Measurements from ENCODE around the gene RPS29. TPM values are rescaled to one million over a fixed set of nuclear protein-coding genes. Genes with fewer than 3 reads are reported as not detected.

RPS29 gene
- total and polyA plus RNA-seq, 2 of the 13 experiments (the other 11 are each of a cell fraction or from before 2014, with no cell fraction given) = 4,303 to 8,215 TPM

DNA sequence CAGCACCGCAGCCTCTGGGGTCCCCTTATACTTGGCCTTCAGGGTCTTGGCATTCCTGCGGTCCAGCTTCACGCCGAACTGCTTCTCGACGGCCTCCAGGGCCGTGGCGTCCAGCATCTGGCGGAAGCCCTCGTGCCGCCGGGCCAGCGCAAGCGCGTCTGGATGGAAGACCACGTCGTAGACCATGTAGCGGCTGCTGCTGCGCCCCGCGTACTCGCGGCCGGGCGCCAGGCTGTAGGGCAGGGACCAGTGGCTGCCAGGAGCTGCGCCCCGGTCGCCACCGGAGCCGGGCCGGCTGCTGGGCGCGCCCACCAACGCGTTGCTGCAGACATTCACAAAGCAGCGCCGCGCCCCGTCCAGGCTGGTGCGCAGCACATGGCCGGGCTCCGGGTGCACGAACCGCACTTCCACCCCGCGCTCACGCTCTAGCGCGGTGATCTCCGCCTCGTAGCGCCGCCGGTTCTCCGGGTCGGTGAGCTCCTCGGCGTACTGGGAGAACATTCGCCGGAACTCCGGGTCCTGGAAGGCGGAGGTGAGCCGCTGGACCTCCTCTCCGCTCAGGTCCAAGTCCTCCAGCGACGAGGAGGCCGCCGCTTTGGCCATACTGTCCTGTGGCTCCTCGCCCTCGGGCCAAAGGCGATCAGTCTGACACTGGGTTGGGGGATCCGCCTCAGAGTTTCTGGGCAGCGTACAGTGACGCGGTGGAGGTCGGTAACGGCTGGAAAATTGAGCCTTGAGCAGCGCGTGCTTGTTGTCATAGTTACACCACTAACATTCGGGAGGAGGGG is 48.6 kb upstream of the RPS29 start, which contains the start of gene DNAAF2 (continued):
- TF ChIP-seq CREB1 (IDR thresholded peaks at IDR 0.05) = peak; percentile 73; the same call in 1 of the 2 replicates
- no peak for TF ChIP-seq CREB1 (CRISPR knock-in tag; IDR thresholded peaks at IDR 0.05)
- TF ChIP-seq, protein P1, sequence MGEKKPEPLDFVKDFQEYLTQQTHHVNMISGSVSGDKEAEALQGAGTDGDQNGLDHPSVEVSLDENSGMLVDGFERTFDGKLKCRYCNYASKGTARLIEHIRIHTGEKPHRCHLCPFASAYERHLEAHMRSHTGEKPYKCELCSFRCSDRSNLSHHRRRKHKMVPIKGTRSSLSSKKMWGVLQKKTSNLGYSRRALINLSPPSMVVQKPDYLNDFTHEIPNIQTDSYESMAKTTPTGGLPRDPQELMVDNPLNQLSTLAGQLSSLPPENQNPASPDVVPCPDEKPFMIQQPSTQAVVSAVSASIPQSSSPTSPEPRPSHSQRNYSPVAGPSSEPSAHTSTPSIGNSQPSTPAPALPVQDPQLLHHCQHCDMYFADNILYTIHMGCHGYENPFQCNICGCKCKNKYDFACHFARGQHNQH (CRISPR knock-in tag; IDR thresholded peaks at IDR 0.05) = no peak
- TF ChIP-seq ISL2 (CRISPR knock-in tag; IDR thresholded peaks at IDR 0.05) = peak; percentile 4; the same call in 1 of the 2 replicates
- TF ChIP-seq, protein P2, sequence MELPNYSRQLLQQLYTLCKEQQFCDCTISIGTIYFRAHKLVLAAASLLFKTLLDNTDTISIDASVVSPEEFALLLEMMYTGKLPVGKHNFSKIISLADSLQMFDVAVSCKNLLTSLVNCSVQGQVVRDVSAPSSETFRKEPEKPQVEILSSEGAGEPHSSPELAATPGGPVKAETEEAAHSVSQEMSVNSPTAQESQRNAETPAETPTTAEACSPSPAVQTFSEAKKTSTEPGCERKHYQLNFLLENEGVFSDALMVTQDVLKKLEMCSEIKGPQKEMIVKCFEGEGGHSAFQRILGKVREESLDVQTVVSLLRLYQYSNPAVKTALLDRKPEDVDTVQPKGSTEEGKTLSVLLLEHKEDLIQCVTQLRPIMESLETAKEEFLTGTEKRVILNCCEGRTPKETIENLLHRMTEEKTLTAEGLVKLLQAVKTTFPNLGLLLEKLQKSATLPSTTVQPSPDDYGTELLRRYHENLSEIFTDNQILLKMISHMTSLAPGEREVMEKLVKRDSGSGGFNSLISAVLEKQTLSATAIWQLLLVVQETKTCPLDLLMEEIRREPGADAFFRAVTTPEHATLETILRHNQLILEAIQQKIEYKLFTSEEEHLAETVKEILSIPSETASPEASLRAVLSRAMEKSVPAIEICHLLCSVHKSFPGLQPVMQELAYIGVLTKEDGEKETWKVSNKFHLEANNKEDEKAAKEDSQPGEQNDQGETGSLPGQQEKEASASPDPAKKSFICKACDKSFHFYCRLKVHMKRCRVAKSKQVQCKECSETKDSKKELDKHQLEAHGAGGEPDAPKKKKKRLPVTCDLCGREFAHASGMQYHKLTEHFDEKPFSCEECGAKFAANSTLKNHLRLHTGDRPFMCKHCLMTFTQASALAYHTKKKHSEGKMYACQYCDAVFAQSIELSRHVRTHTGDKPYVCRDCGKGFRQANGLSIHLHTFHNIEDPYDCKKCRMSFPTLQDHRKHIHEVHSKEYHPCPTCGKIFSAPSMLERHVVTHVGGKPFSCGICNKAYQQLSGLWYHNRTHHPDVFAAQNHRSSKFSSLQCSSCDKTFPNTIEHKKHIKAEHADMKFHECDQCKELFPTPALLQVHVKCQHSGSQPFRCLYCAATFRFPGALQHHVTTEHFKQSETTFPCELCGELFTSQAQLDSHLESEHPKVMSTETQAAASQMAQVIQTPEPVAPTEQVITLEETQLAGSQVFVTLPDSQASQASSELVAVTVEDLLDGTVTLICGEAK (IDR thresholded peaks at IDR 0.05) = no peak
- TF ChIP-seq, protein P2 (CRISPR knock-in tag; IDR thresholded peaks at IDR 0.05) = no peak
- TF ChIP-seq, protein P3, sequence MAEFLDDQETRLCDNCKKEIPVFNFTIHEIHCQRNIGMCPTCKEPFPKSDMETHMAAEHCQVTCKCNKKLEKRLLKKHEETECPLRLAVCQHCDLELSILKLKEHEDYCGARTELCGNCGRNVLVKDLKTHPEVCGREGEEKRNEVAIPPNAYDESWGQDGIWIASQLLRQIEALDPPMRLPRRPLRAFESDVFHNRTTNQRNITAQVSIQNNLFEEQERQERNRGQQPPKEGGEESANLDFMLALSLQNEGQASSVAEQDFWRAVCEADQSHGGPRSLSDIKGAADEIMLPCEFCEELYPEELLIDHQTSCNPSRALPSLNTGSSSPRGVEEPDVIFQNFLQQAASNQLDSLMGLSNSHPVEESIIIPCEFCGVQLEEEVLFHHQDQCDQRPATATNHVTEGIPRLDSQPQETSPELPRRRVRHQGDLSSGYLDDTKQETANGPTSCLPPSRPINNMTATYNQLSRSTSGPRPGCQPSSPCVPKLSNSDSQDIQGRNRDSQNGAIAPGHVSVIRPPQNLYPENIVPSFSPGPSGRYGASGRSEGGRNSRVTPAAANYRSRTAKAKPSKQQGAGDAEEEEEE (CRISPR knock-in tag; IDR thresholded peaks at IDR 0.05; ENCODE audit: borderline replicate concordance) = no peak; the same call in none of the 2 replicates
- TF ChIP-seq CCDC6 (CRISPR knock-in tag; IDR thresholded peaks at IDR 0.05) = no peak
- TF ChIP-seq, protein P4, sequence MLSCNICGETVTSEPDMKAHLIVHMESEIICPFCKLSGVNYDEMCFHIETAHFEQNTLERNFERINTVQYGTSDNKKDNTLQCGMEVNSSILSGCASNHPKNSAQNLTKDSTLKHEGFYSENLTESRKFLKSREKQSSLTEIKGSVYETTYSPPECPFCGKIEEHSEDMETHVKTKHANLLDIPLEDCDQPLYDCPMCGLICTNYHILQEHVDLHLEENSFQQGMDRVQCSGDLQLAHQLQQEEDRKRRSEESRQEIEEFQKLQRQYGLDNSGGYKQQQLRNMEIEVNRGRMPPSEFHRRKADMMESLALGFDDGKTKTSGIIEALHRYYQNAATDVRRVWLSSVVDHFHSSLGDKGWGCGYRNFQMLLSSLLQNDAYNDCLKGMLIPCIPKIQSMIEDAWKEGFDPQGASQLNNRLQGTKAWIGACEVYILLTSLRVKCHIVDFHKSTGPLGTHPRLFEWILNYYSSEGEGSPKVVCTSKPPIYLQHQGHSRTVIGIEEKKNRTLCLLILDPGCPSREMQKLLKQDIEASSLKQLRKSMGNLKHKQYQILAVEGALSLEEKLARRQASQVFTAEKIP (CRISPR knock-in tag; IDR thresholded peaks at IDR 0.05; ENCODE audit: borderline replicate concordance) = no peak
- TF ChIP-seq ZNF232 (CRISPR knock-in tag; IDR thresholded peaks at IDR 0.05; ENCODE audit: borderline replicate concordance) = no peak; the same call in 1 of the 2 replicates
- 0 out of 2 replicates have a peak, but pooled peaks have one; percentile 22 for TF ChIP-seq CAMTA2 (CRISPR knock-in tag; IDR thresholded peaks at IDR 0.05; ENCODE audit: borderline replicate concordance)
- peak; percentile 20 for TF ChIP-seq RBM22 (optimal IDR thresholded peaks at IDR 0.05; ENCODE audit: low read length)
- TF ChIP-seq, protein P5, sequence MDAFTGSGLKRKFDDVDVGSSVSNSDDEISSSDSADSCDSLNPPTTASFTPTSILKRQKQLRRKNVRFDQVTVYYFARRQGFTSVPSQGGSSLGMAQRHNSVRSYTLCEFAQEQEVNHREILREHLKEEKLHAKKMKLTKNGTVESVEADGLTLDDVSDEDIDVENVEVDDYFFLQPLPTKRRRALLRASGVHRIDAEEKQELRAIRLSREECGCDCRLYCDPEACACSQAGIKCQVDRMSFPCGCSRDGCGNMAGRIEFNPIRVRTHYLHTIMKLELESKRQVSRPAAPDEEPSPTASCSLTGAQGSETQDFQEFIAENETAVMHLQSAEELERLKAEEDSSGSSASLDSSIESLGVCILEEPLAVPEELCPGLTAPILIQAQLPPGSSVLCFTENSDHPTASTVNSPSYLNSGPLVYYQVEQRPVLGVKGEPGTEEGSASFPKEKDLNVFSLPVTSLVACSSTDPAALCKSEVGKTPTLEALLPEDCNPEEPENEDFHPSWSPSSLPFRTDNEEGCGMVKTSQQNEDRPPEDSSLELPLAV (CRISPR knock-in tag; conservative IDR thresholded peaks at IDR 0.05; ENCODE audit: low read depth) = no peak
